Thyroid gland (tissue), 4 donors: Measurements from ENCODE around the gene PLPP1. TPM values are rescaled to one million over a fixed set of nuclear protein-coding genes. Genes with fewer than 3 reads are reported as not detected.
A peak's percentile ranks its signal among the peaks of the same experiment; 100 is the strongest.

Experiments used
- DNase-seq, 2 donors: peaks; one replicate each; pipeline ENCODE4 v3.0.0-alpha.2; 2019
- H3K27ac ChIP-seq, 3 donors: fragments of 200-600 bp; sonication (generic); 1 replicate in 2 of 3; 2 replicates in 1 of 3; pipeline ENCODE4 v1.5.1; 2016 to 2019; ENCODE audit warnings: mild to moderate bottlenecking in 1 of 3, moderate library complexity in 1 of 3
- H3K27me3 ChIP-seq: fragments of 200-600 bp; sonication (generic); one replicate; pipeline ENCODE4 v1.5.1; 2019
- H3K36me3 ChIP-seq, 2 donors: fragments of 200-600 bp; sonication (generic); one replicate each; pipeline ENCODE4 v1.5.1; 2016 to 2019
- H3K4me1 ChIP-seq, 2 donors: fragments of 200-600 bp; sonication (generic); one replicate each; pipeline ENCODE4 v1.5.1; 2017 to 2019
- H3K4me3 ChIP-seq, 3 donors: fragments of 200-600 bp; sonication (generic); replicated peaks in 1 of 3; 1 replicate in 2 of 3; 2 replicates in 1 of 3; pipeline ENCODE4 v1.5.1; 2016; ENCODE audit warnings: mild to moderate bottlenecking in 1 of 3
- H3K9me3 ChIP-seq: fragments of 200-600 bp; sonication (generic); one replicate; pipeline ENCODE4 v1.5.1; 2017
- CTCF ChIP-seq, 6 experiments: fragments of 200-600 bp in 3 of 6; fragments of 450-650 bp in 3 of 6; sonication (generic) in 3 of 6; IDR thresholded peaks; one replicate each; pipeline ENCODE4 v1.5.1; 2016 to 2019; ENCODE audit warnings: antibody characterized with exemption in 6 of 6, mild to moderate bottlenecking in 2 of 6, inconsistent platforms in 1 of 6, moderate library complexity in 1 of 6
- POLR2A ChIP-seq, 2 donors: fragments of 450-650 bp; IDR thresholded peaks; one replicate each; pipeline ENCODE4 v1.6.1; 2017; ENCODE audit warnings: antibody characterized with exemption in 2 of 2, mild to moderate bottlenecking in 2 of 2, moderate library complexity in 1 of 2
- WGBS, 2 donors: methylation state at CpG; one replicate each; pipeline ENCODE4 v1.1.5; 2017; 5-methylcytosine and 5-hydroxymethylcytosine counted together
- intact Hi-C: fragments of 100-400 bp; cut with DNase I; formaldehyde crosslinking; loops from one replicate; pipeline ENCODE4 v1.15.1; 2023
- total RNA-seq, 4 donors: library from RNA; depleted of rRNA; stranded (reverse); fragments of >200 nt; gene quantifications; one replicate each; pipeline ENCODE4 v1.2.3, GENCODE V29; 2016

Gene PLPP1
- total RNA-seq, result 100 to 1,000 TPM; 172 to 284 (median 248) TPM

- H3K36me3 ChIP-seq, result no peaks in the 10 kb centered on the region
- peak within 1 kb of the TSS; percentile 30 to 91 (median 90) for H3K4me3 ChIP-seq
- WGBS, 2 donors, result 0% methylated on average over 21 of the region's 91 CpGs; no CpG with 5 or more reads in 1 of the 2 donors
- H3K27ac ChIP-seq, result peak within 1 kb of the TSS; percentile 90 to 97 (median 96)
- peak; percentile 93 to 94 for DNase-seq
- intact Hi-C loops, result loop anchor here (10.0 kb wide), 1 partner anchor 100 kb away; no protein-coding TSS in a partner anchor
- H3K27me3 ChIP-seq, result no peaks in the 10 kb centered on the region
- H3K4me1 ChIP-seq, result peaks cover 5 to 7% of the 10 kb centered on the region in 2 donors
- H3K9me3 ChIP-seq, result no peaks in the 10 kb centered on the region
- TF ChIP-seq CTCF (IDR thresholded peaks at IDR 0.05) (no peak), POLR2A (IDR thresholded peaks at IDR 0.05) (peak in 1 of 2 donors; percentile 93)
Observed at GRCh38 chr5:55534436-55535198, at the start of gene PLPP1. Gene PLPP1 (minus strand): TSS chr5:55534964. CDS start chr5:55534629, 335 bp downstream.

- Histone ChIP-seq H3K36me3 (no peaks in the 10 kb centered on the region), H3K4me3 (no peak overlapping the region), H3K4me1 (no peaks in the 10 kb centered on the region), H3K27me3 (no peaks in the 10 kb centered on the region), H3K27ac (no peak overlapping the region), H3K9me3 (no peaks in the 10 kb centered on the region)
- intact Hi-C loops, result no loop called here
- 82 to 89% methylated on average over 9 of the region's 9 CpGs for WGBS, 2 donors
- DNase-seq, result no peak
- no peak for TF ChIP-seq CTCF (IDR thresholded peaks at IDR 0.05)
- no peak for TF ChIP-seq POLR2A (IDR thresholded peaks at IDR 0.05)
Observed at GRCh38 chr5:55583578-55583977, 48.8 kb upstream of the PLPP1 start.

- no peaks in the 10 kb centered on the region for H3K36me3 ChIP-seq
- TF ChIP-seq CTCF (IDR thresholded peaks at IDR 0.05) (no peak), POLR2A (IDR thresholded peaks at IDR 0.05) (no peak)
- no peak for DNase-seq
- intact Hi-C loops, result no loop called here
- no peaks in the 10 kb centered on the region for H3K9me3 ChIP-seq
- no peaks in the 10 kb centered on the region for H3K27me3 ChIP-seq
- H3K27ac ChIP-seq, result no peak overlapping the region
- H3K4me3 ChIP-seq, result no peak overlapping the region
- 45 to 60% methylated on average over 2 of the region's 2 CpGs for WGBS, 2 donors
- H3K4me1 ChIP-seq, result peaks cover 0 to 11% of the 10 kb centered on the region in 2 donors
Observed at GRCh38 chr5:55582256-55582655, 47.5 kb upstream of the PLPP1 start.

- no peaks in the 10 kb centered on the region for H3K27me3 ChIP-seq
- intact Hi-C loops, result no loop called here
- H3K4me1 ChIP-seq, result peaks cover 0 to 12% of the 10 kb centered on the region in 2 donors
- WGBS, 2 donors, result 93 to 97% methylated on average over 6 of the region's 6 CpGs
- DNase-seq, result no peak
- no peak overlapping the region for H3K27ac ChIP-seq
- H3K36me3 ChIP-seq, result no peaks in the 10 kb centered on the region
- no peak for TF ChIP-seq CTCF (IDR thresholded peaks at IDR 0.05)
- no peak for TF ChIP-seq POLR2A (IDR thresholded peaks at IDR 0.05)
- H3K4me3 ChIP-seq, result no peak overlapping the region
- H3K9me3 ChIP-seq, result no peaks in the 10 kb centered on the region
Observed at GRCh38 chr5:55580042-55580441, 45.3 kb upstream of the PLPP1 start.

GRCh38 chr5:55578771-55579170 is 44.0 kb upstream of the PLPP1 start:
- Histone ChIP-seq H3K36me3 (no peaks in the 10 kb centered on the region), H3K4me1 (peaks cover 0 to 12% of the 10 kb centered on the region in 2 donors), H3K27me3 (no peaks in the 10 kb centered on the region), H3K9me3 (no peaks in the 10 kb centered on the region), H3K27ac (peak overlapping the region in 1 of 3 donors; percentile 17), H3K4me3 (no peak overlapping the region)
- intact Hi-C loops, result no loop called here
- DNase-seq, result no peak
- no peak for TF ChIP-seq CTCF (IDR thresholded peaks at IDR 0.05)
